Heart left ventricle (tissue), 16 donors: ENCODE data around the gene ACSF2. TPM values are rescaled to one million over a fixed set of nuclear protein-coding genes. Genes with fewer than 3 reads are reported as not detected.
A peak's percentile ranks its signal among the peaks of the same experiment; 100 is the strongest.

Experiments used
- ATAC-seq, 4 donors: fragments of 200-7000 bp; cut with Tn5 transposase; one replicate each; pipeline ENCODE4 v1.9.1; 2020 to 2022; ENCODE audit warnings: moderate library complexity in 4 of 4, mild to moderate bottlenecking in 3 of 4, moderate number of reproducible peaks in 1 of 4
- DNase-seq, 5 donors: peaks; one replicate each; pipeline ENCODE4 v3.0.0-alpha.2; 2020
- H3K27ac ChIP-seq, 12 donors: fragments of 200-600 bp; sonication (generic) in 4 of 12; one replicate each; pipeline versions ENCODE4 v1.5.0 to v1.8.0; 2016 to 2022; ENCODE audit warnings: mild to moderate bottlenecking in 2 of 12
- H3K27me3 ChIP-seq, 9 donors: fragments of 200-600 bp; sonication (generic) in 2 of 9; one replicate each; pipeline versions ENCODE4 v1.5.1 to v1.8.0; 2016 to 2022; ENCODE audit warnings: mild to moderate bottlenecking in 3 of 9
- H3K36me3 ChIP-seq, 9 donors: fragments of 200-600 bp; sonication (generic) in 2 of 9; one replicate each; pipeline versions ENCODE4 v1.5.0 to v1.8.0; 2018 to 2022; ENCODE audit warnings: mild to moderate bottlenecking in 2 of 9
- H3K4me1 ChIP-seq, 12 donors: fragments of 200-600 bp; sonication (generic) in 4 of 12; one replicate each; pipeline versions ENCODE4 v1.5.0 to v1.8.0; 2016 to 2022; ENCODE audit warnings: mild to moderate bottlenecking in 3 of 12
- H3K4me3 ChIP-seq, 12 donors: fragments of 200-600 bp; sonication (generic) in 4 of 12; one replicate each; pipeline versions ENCODE4 v1.5.0 to v1.8.0; 2017 to 2022; ENCODE audit warnings: mild to moderate bottlenecking in 9 of 12, moderate library complexity in 4 of 12
- H3K9me3 ChIP-seq, 12 donors: fragments of 200-600 bp; sonication (generic) in 4 of 12; one replicate each; pipeline versions ENCODE4 v1.5.0 to v1.8.0; 2016 to 2022; ENCODE audit warnings: mild to moderate bottlenecking in 1 of 12
- CTCF ChIP-seq, 12 donors: fragments of 200-600 bp; sonication (generic) in 4 of 12; IDR thresholded peaks; one replicate each; pipeline versions ENCODE4 v1.5.0 to v1.8.0; 2018 to 2022; ENCODE audit warnings: antibody characterized with exemption in 12 of 12, mild to moderate bottlenecking in 5 of 12
- POLR2A ChIP-seq, 2 donors: fragments of 450-650 bp; IDR thresholded peaks; one replicate each; pipeline ENCODE4 v1.6.1; 2017; ENCODE audit warnings: antibody characterized with exemption in 2 of 2, mild to moderate bottlenecking in 2 of 2, moderate library complexity in 2 of 2
- WGBS, 4 donors: extraction: QIAGEN DNeasy Blood & Tissue Kit in 2 of 4; methylation state at CpG; one replicate each; pipeline versions ENCODE4 v1.1.5 to v1.1.7; 2013 to 2018; 5-methylcytosine and 5-hydroxymethylcytosine counted together
- intact Hi-C, 10 donors: fragments of 100-400 bp; cut with DNase I; formaldehyde crosslinking; loops; one replicate each; pipeline versions ENCODE4 v1.11.1 to v1.14.2; 2022
- polyA plus RNA-seq, 2 donors: library from polyadenylated mRNA; stranded (reverse); fragments of 200-250 nt; gene quantifications; one replicate each; pipeline ENCODE4 v1.2.3, GENCODE V29; 2013
- total RNA-seq, 9 donors: library from RNA; depleted of rRNA in 2 of 9; stranded (reverse); fragments of >200 nt in 2 of 9; fragmentation: NEBNext Ultra II Directional in 3 of 9; extraction: Animal tissue kit (Norgen Biotek cat#: 25700) in 3 of 9; gene quantifications; one replicate each; pipeline versions ENCODE4 v1.1.0 to v1.2.4, GENCODE V29; 2016 to 2023
- donor health status: ischemic (EF 13 %, LVEDD 7.1; RV severe dilation, severe dysfunction).
- donor health status: healthy with polysubstance abuse.
- donor health status: DM: no; HTN: yes; CAD: no.
- donor health status: DM: no; HTN: no; CAD: no.
- donor health status: ischemic (EF 25% LVEDD 6.9; RV normal size, moderate dysfunction).
- donor health status: ischemic (EF 25% LVEDD 5.7; RV mildly dilated, moderate dysfunction).
- donor health status: healthy.
- donor health status: DM: yes; HTN: yes; CAD: no.
- donor health status: ischemic (EF 35%, LVEDD 5.7; RV mildly dilated, moderate dysfunction).
- donor health status: nonischemic (EF 11% LVEDD 7.7; RV severe dilation, severe dysfunction).
- donor health status: DM: yes; HTN: yes; CAD: no.
- donor health status: PGD.
- donor health status: ischemic (EF 29% LVEDD 5.4; RV normal size, mild dysfunction).
- donor health status: nonischemic (EF 23%, LVEDD 6.1; RV moderate dilation, normal function).

ACSF2 gene
- total and polyA plus RNA-seq, 11 donors = 6.5 to 31.6 (median 17.4) TPM

- intact Hi-C loops = no loop called here
- DNase-seq (no peak), ATAC-seq (no peak)
- Histone ChIP-seq H3K36me3 (no peaks in the 10 kb centered on the region), H3K4me1 (peaks cover 0 to 16% (median 11%) of the 10 kb centered on the region in 12 donors), H3K4me3 (no peak overlapping the region), H3K27ac (no peak overlapping the region), H3K9me3 (no peaks in the 10 kb centered on the region), H3K27me3 (peaks cover 7 to 23% (median 17%) of the 10 kb centered on the region in 9 donors)
- WGBS, 4 donors = 74 to 89% (median 85%) methylated on average over 6 to 7 of the region's 7 CpGs
- TF ChIP-seq CTCF (IDR thresholded peaks at IDR 0.05) (no peak), POLR2A (IDR thresholded peaks at IDR 0.05) (no peak)
Measured at GRCh38 chr17:50467114-50467854, 41.3 kb downstream of the ACSF2 start.

- Histone ChIP-seq H3K4me1 (peaks cover 0 to 16% (median 11%) of the 10 kb centered on the region in 12 donors), H3K4me3 (no peak overlapping the region), H3K27me3 (peaks cover 7 to 23% (median 17%) of the 10 kb centered on the region in 9 donors), H3K36me3 (no peaks in the 10 kb centered on the region), H3K27ac (no peak overlapping the region), H3K9me3 (no peaks in the 10 kb centered on the region)
- intact Hi-C loops = no loop called here
- no peak for TF ChIP-seq CTCF (IDR thresholded peaks at IDR 0.05)
- no peak for TF ChIP-seq POLR2A (IDR thresholded peaks at IDR 0.05)
- ATAC-seq = no peak
- 64 to 87% (median 77%) methylated on average over 10 to 13 of the region's 13 CpGs for WGBS, 4 donors
- no peak for DNase-seq
Measured at GRCh38 chr17:50467855-50468303, 41.9 kb downstream of the ACSF2 start.

GRCh38 chr17:50468304-50469207, 42.5 kb downstream of the ACSF2 start, which contains the start of gene CHAD:
Gene CHAD (minus strand): TSS chr17:50468880. CDS start chr17:50468813, 67 bp downstream.
- no peaks in the 10 kb centered on the region for H3K36me3 ChIP-seq
- TF ChIP-seq CTCF (IDR thresholded peaks at IDR 0.05) (no peak), POLR2A (IDR thresholded peaks at IDR 0.05) (no peak)
- H3K4me1 ChIP-seq = peaks cover 0 to 16% (median 11%) of the 10 kb centered on the region in 12 donors
- intact Hi-C loops = no loop called here
- peak in 3 of 4 donors; percentile 13 to 61 (median 34) for ATAC-seq
- no peak for DNase-seq
- H3K9me3 ChIP-seq = no peaks in the 10 kb centered on the region
- 23 to 56% (median 32%) methylated on average over 30 to 71 of the region's 71 CpGs for WGBS, 4 donors
- H3K27me3 ChIP-seq = peaks cover 7 to 23% (median 17%) of the 10 kb centered on the region in 9 donors
- H3K4me3 ChIP-seq = peak within 1 kb of the TSS in 11 of 12 donors; percentile 10 to 54 (median 40)
- no peak within 1 kb of the TSS for H3K27ac ChIP-seq
